GM19238 (cell line): ENCODE results near the gene STH.

Source experiments
- DNase-seq: peaks from one replicate; pipeline ENCODE4 v3.0.0; 2011; ENCODE audit warnings: low spot score; ENCODE audit not compliant: insufficient read length

STH gene

GRCh38 chr17:45967378-45967777 lies 31.7 kb upstream of the STH start:
- DNase-seq = no peak

- no peak for DNase-seq
Observed at GRCh38 chr17:45968732-45969131, 30.3 kb upstream of the STH start.

- DNase-seq = no peak
Observed at GRCh38 chr17:45969726-45970125, 29.3 kb upstream of the STH start.

- no peak for DNase-seq
Observed at GRCh38 chr17:45970659-45971058, 28.4 kb upstream of the STH start.

- no peak for DNase-seq
Observed at GRCh38 chr17:45971698-45972141, 27.3 kb upstream of the STH start.

- DNase-seq = no peak
Observed at GRCh38 chr17:45972531-45972930, 26.5 kb upstream of the STH start.

- no peak for DNase-seq
Observed at GRCh38 chr17:45973099-45973780, 25.8 kb upstream of the STH start.

GRCh38 chr17:45973946-45974859 lies 24.8 kb upstream of the STH start:
- no peak for DNase-seq

GRCh38 chr17:45974916-45975630 lies 24.0 kb upstream of the STH start:
- no peak for DNase-seq

GRCh38 chr17:45975640-45976295 lies 23.3 kb upstream of the STH start:
- DNase-seq = no peak

GRCh38 chr17:45976391-45976754 lies 22.7 kb upstream of the STH start:
- no peak for DNase-seq

- DNase-seq = no peak
Observed at GRCh38 chr17:45976755-45977505, 22.1 kb upstream of the STH start.

- no peak for DNase-seq
Observed at GRCh38 chr17:45977506-45977824, 21.6 kb upstream of the STH start.

- no peak for DNase-seq
Observed at GRCh38 chr17:45977976-45978626, 20.9 kb upstream of the STH start.

GRCh38 chr17:45979137-45979536 lies 19.9 kb upstream of the STH start:
- DNase-seq = no peak

GRCh38 chr17:45980855-45981254 lies 18.2 kb upstream of the STH start:
- no peak for DNase-seq

- no peak for DNase-seq
Observed at GRCh38 chr17:45981306-45981705, 17.7 kb upstream of the STH start.

- DNase-seq = no peak
Observed at GRCh38 chr17:45982791-45983613, 16.0 kb upstream of the STH start.

- no peak for DNase-seq
Observed at GRCh38 chr17:45983614-45984310, 15.3 kb upstream of the STH start.
